H1 (cell line): Measurements from ENCODE around the gene TRIM67. TPM values are rescaled to one million over a fixed set of nuclear protein-coding genes. Genes with fewer than 3 reads are reported as not detected.

Experiments used
- CBX5 ChIP-seq: fragments of 300-800, 300-1000 bp; sonication (generic); IDR thresholded peaks from 2 replicates; pipeline ENCODE4 v1.7.1; 2016; ENCODE audit warnings: antibody characterized with exemption, low read length, low read depth
- CEBPB ChIP-seq: IDR thresholded peaks from 2 replicates; pipeline ENCODE4 v1.6.1; 2012; ENCODE audit warnings: low read depth, low read length
- FOSL1 ChIP-seq: IDR thresholded peaks from 2 replicates; pipeline ENCODE4 v1.6.1; 2011; ENCODE audit warnings: mild to moderate bottlenecking, low read depth, low read length, moderate library complexity; ENCODE audit not compliant: insufficient read depth
- GABPA ChIP-seq: IDR thresholded peaks from 2 replicates; pipeline ENCODE4 v1.6.1; 2011; ENCODE audit warnings: mild to moderate bottlenecking, low read length, moderate library complexity, borderline replicate concordance; ENCODE audit not compliant: insufficient read depth
- KDM5A ChIP-seq: fragments of 200-600 bp; IDR thresholded peaks from 2 replicates; pipeline ENCODE4 v1.7.1; 2012; ENCODE audit warnings: mild to moderate bottlenecking, low read length, inconsistent platforms, mixed read lengths
- MAX ChIP-seq: IDR thresholded peaks from 2 replicates; pipeline ENCODE4 v1.6.1; 2012; ENCODE audit warnings: inconsistent platforms
- POLR2AphosphoS5 ChIP-seq: IDR thresholded peaks from 2 replicates; pipeline ENCODE4 v1.6.1; 2011; ENCODE audit warnings: low read depth, low read length
- SIN3A ChIP-seq, 2 experiments: IDR thresholded peaks in 1 of 2; conservative IDR thresholded peaks in 1 of 2; 2 replicates each; pipeline ENCODE4 v1.6.1; 2011 to 2012; ENCODE audit warnings: low read length in 2 of 2, improper control_type of control experiment in 1 of 2, low read depth in 1 of 2, mild to moderate bottlenecking in 1 of 2
- SIX5 ChIP-seq: IDR thresholded peaks from 2 replicates; pipeline ENCODE4 v1.6.1; 2011; ENCODE audit warnings: mild to moderate bottlenecking, low read depth, low read length
- SP2 ChIP-seq: IDR thresholded peaks from 2 replicates; pipeline ENCODE4 v1.6.1; 2012; ENCODE audit warnings: mild to moderate bottlenecking, low read length, inconsistent platforms
- SUZ12 ChIP-seq: fragments of 200-600 bp; sonication (generic); IDR thresholded peaks from 2 replicates; pipeline ENCODE4 v1.6.1; 2012; ENCODE audit warnings: mild to moderate bottlenecking, inconsistent platforms, low read length, moderate library complexity, mixed read lengths
- polyA plus RNA-seq, 7 experiments: library from polyadenylated mRNA; depleted of rRNA in 3 of 7; stranded (reverse) in 5 of 7; unstranded in 2 of 7; fragments of >200 nt in 5 of 7; fragments of 200-250 nt in 2 of 7; gene quantifications; 1 replicate in 5 of 7; 2 replicates in 1 of 7; 4 replicates in 1 of 7; pipeline versions ENCODE4 v1.2.1 to v1.2.3, GENCODE V29; 2011 to 2013; ENCODE audit warnings: missing spikeins in 2 of 7, mixed read lengths in 2 of 7
- total RNA-seq: library from RNA; stranded (reverse); fragmentation: NEBNext Ultra II Directional; extraction: Animal tissue kit (Norgen Biotek cat#: 25700); gene quantifications from 2 replicates; pipeline ENCODE4 v1.2.1, GENCODE V29; 2021
- TF ChIP-seq, protein P1 (sequence below): fragments of 300-600 bp; sonication (generic); IDR thresholded peaks from 2 replicates; pipeline ENCODE4 v1.7.1; 2012; ENCODE audit warnings: low read length, moderate library complexity, mild to moderate bottlenecking, inconsistent platforms; ENCODE audit not compliant: insufficient replicate concordance

The TRIM67 gene
- total and polyA plus RNA-seq, 2 of the 8 experiments (the other 6 are each of a cell fraction or from before 2014, with no cell fraction given): under 0.01 TPM; not detected in 1

DNA sequence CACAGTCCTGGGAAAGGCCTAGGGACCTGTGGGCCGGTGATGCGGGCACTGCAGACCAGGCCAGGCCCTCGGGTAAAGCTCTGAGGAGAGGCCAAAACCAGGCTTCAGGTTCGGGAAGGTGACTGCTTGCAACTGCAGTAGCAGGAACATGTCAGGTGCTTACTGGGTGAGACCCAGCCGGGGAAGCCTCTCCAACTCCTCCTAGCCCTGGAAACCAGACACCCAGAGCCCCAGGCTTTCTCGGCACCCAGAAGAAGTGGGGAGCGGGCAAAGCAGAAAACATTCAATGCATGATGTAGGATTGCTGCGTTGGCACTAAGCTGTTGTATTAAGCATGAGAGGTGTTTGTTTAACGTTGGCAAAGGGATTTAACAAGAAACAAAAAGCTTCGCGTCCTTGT, 58.9 kb downstream of the TRIM67 start (continued):
- TF ChIP-seq, protein P1, sequence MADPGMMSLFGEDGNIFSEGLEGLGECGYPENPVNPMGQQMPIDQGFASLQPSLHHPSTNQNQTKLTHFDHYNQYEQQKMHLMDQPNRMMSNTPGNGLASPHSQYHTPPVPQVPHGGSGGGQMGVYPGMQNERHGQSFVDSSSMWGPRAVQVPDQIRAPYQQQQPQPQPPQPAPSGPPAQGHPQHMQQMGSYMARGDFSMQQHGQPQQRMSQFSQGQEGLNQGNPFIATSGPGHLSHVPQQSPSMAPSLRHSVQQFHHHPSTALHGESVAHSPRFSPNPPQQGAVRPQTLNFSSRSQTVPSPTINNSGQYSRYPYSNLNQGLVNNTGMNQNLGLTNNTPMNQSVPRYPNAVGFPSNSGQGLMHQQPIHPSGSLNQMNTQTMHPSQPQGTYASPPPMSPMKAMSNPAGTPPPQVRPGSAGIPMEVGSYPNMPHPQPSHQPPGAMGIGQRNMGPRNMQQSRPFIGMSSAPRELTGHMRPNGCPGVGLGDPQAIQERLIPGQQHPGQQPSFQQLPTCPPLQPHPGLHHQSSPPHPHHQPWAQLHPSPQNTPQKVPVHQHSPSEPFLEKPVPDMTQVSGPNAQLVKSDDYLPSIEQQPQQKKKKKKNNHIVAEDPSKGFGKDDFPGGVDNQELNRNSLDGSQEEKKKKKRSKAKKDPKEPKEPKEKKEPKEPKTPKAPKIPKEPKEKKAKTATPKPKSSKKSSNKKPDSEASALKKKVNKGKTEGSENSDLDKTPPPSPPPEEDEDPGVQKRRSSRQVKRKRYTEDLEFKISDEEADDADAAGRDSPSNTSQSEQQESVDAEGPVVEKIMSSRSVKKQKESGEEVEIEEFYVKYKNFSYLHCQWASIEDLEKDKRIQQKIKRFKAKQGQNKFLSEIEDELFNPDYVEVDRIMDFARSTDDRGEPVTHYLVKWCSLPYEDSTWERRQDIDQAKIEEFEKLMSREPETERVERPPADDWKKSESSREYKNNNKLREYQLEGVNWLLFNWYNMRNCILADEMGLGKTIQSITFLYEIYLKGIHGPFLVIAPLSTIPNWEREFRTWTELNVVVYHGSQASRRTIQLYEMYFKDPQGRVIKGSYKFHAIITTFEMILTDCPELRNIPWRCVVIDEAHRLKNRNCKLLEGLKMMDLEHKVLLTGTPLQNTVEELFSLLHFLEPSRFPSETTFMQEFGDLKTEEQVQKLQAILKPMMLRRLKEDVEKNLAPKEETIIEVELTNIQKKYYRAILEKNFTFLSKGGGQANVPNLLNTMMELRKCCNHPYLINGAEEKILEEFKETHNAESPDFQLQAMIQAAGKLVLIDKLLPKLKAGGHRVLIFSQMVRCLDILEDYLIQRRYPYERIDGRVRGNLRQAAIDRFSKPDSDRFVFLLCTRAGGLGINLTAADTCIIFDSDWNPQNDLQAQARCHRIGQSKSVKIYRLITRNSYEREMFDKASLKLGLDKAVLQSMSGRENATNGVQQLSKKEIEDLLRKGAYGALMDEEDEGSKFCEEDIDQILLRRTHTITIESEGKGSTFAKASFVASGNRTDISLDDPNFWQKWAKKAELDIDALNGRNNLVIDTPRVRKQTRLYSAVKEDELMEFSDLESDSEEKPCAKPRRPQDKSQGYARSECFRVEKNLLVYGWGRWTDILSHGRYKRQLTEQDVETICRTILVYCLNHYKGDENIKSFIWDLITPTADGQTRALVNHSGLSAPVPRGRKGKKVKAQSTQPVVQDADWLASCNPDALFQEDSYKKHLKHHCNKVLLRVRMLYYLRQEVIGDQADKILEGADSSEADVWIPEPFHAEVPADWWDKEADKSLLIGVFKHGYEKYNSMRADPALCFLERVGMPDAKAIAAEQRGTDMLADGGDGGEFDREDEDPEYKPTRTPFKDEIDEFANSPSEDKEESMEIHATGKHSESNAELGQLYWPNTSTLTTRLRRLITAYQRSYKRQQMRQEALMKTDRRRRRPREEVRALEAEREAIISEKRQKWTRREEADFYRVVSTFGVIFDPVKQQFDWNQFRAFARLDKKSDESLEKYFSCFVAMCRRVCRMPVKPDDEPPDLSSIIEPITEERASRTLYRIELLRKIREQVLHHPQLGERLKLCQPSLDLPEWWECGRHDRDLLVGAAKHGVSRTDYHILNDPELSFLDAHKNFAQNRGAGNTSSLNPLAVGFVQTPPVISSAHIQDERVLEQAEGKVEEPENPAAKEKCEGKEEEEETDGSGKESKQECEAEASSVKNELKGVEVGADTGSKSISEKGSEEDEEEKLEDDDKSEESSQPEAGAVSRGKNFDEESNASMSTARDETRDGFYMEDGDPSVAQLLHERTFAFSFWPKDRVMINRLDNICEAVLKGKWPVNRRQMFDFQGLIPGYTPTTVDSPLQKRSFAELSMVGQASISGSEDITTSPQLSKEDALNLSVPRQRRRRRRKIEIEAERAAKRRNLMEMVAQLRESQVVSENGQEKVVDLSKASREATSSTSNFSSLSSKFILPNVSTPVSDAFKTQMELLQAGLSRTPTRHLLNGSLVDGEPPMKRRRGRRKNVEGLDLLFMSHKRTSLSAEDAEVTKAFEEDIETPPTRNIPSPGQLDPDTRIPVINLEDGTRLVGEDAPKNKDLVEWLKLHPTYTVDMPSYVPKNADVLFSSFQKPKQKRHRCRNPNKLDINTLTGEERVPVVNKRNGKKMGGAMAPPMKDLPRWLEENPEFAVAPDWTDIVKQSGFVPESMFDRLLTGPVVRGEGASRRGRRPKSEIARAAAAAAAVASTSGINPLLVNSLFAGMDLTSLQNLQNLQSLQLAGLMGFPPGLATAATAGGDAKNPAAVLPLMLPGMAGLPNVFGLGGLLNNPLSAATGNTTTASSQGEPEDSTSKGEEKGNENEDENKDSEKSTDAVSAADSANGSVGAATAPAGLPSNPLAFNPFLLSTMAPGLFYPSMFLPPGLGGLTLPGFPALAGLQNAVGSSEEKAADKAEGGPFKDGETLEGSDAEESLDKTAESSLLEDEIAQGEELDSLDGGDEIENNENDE: no peak
- no peak for TF ChIP-seq FOSL1
- TF ChIP-seq SIN3A (conservative IDR thresholded peaks at IDR 0.05 in 1 of 2, IDR thresholded peaks at IDR 0.05 in 1 of 2; ENCODE audit: low read depth in 1 of 2, low read length in 2 of 2): no peak
- no peak for TF ChIP-seq SP2
- TF ChIP-seq POLR2AphosphoS5: no peak
- TF ChIP-seq KDM5A: no peak
- TF ChIP-seq GABPA: no peak
- no peak for TF ChIP-seq SIX5
- no peak for TF ChIP-seq CEBPB
- TF ChIP-seq CBX5: no peak
- TF ChIP-seq MAX: no peak
- no peak for TF ChIP-seq SUZ12
